Head of caudate nucleus (tissue), 42 donors: ENCODE results near the gene PSMB8.
A peak's percentile ranks its signal among the peaks of the same experiment; 100 is the strongest.

Source experiments
- DNase-seq, 42 donors: peaks; one replicate each; pipeline versions ENCODE4 v3.0.0 to v3.0.0-alpha.2; 2020 to 2021; ENCODE audit warnings: mixed read lengths in 7 of 42
- intact Hi-C: fragments of 100-400 bp; cut with DNase I; formaldehyde crosslinking; loops from one replicate; pipeline ENCODE4 v1.15.0; 2022

Gene PSMB8

DNA sequence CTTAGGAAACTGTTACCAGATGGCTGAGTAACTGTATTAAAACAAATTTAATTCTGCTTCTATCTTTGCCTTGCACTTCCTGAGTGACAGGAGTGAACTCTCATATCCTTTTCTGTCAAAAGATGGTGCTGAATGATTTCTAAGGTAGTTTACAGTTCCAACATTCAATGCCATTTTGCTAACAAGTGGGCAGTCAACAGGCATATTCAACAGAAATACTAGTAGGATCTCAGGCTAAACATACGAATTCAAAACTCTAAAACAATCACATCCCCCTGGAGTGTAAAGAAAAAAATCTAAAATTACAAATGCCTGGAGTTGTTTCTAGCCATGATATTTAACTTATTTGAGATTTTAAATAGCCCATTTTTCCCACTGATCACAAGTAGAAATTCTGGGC is 16.8 kb upstream of the PSMB8 start:
- intact Hi-C loops = no loop called here
- no peak for DNase-seq

DNA sequence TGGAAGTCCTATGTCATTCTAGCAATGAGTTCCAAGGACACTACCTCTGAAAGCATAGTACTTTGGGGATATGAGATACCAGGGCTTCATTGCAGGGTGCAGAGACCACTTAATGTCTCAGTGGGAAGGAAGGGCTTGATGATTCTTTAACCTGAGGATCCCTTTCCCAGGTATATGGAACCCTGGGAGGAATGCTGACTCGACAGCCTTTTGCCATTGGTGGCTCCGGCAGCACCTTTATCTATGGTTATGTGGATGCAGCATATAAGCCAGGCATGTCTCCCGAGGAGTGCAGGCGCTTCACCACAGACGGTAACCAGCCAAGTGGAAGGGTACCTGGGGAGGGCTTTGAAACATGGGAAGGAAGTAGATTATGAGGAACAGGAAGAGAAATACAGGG is 14.3 kb upstream of the PSMB8 start:
- intact Hi-C loops = no loop called here
- DNase-seq = no peak

DNA sequence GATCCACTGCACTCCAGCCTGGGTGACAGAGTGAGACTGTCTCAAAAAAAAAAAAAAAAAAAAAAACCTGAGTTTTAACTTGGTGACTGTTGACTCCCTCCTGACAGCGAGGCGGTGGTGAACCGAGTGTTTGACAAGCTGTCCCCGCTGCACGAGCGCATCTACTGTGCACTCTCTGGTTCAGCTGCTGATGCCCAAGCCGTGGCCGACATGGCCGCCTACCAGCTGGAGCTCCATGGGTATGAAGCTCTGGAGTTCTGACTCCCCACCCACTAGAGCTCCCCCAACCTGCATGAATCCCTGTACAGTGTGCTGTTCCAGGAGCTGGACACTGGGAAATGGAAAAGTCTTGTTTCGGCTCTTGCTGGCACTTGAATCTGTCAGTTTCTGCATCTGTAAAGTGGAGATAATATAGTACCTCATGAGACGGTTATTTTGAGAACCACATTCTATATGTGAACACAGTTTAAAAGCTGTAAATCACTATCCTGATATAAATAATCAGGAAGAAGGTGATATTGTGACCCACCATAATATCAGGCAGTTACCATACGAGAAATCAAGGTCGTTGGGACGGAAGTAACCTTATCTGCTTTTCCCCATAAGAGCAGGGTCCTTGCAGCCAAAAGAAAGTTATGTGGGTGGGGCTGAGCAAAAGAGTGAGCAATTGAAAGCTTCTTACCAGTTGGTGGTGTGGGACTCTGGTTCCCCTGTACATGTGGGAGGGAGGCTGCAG is 13.5 kb upstream of the PSMB8 start:
- intact Hi-C loops = no loop called here
- no peak for DNase-seq

DNA sequence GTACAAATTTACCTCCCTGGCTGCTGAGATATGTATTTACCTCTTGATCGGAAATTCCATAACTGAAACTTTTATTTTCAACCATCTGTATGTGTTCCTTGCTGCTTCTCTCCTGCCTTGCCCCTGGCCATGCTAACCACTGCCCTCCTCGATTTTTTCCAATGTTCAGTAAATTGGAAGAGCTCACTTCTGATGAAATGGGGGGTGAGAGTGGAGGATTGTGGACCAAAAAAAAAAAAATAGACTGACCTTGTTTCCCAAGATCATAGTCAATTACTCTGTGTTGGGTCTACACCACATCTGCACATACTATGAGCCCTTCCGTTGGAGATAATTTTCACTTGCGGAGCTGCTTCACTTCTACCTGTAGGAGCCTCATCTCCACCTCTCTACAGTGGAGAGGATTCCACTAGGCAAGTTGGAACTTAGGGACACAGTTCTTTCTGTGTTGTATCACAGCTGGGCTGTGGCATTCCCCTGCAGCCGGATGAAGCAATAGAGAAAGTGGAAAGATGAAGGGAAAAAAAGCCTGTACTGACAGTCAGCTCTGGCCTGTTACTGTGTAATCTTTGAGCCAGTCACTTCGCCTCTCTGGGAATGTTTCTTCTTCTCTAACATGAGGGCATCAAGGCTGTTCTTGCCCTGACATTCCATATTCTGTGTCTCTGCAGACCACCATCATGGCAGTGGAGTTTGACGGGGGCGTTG is 11.8 kb upstream of the PSMB8 start:
- DNase-seq = no peak
- intact Hi-C loops = no loop called here

DNA sequence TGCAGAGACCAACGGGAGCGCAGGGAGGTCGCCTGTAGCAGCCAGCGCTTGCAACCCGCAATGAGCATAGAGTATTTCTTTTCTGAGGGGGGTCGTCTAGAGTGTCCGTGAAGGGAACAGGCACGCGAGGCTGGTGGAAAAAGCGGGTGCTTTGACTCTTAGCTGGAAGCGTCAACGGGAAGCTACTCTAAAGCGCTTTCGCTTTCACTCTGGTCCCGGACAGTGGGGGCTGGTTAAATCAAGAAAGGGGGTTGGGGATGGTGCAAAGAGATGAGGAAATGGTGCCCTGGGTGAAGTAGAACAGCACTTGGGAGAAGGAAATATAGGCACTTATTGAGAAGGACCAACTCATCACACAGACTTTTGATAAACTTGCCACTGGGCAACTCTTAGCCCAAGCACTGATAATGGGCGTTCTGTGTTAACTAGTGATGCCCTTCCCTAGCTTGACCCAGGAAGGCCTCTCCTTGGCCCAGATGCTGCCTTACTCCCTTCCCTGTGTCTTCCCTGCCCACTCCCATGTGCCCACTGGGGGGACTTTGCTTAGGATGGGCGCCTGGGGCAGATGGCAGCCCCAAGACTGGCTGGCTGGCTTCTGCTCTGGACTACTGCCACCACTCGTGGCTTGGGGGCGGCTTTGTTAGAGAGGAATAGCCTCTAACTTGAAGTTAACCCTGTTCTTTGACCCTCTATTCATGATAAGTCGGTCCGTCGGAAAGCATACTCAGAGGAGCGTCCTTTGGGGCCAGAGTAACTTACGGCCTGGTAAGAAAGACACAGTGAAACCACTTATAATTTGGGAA is 10.7 kb upstream of the PSMB8 start:
- intact Hi-C loops = no loop called here

DNA sequence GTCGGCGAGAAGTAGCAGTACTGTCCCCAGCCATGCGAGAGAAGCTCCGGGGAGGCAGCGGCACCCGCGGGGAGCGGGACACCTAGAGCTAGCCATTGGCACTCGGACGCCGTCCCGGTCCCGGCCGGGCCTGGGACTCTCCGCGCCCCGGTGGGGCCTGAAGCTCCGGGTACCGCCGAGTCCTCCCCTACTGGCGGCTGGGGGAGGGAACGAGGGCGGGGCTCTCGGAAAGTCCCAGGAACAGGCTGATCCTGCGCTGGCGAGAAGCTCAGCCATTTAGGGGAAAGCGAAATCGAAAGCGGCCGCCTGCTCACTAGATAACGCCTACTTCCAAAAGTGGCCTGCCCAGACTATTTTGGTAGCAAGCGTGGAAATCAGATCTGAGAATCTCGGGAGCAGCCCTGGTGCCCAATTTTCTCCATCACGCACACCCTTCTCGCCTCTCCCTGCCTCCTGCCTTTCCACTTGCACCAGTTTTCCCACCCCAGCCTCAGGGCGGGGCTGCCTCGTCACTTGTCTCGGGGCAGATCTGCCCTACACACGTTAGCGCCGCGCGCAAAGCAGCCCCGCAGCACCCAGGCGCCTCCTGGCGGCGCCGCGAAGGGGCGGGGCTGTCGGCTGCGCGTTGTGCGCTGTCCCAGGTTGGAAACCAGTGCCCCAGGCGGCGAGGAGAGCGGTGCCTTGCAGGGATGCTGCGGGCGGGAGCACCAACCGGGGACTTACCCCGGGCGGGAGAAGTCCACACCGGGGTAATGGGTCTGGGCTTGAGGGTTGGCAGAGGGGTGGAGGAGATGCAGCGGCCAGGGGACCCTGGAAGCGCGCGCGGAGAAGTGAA is 9.9 kb upstream of the PSMB8 start, which contains the start of the genes PSMB9 and TAP1:
Gene PSMB9, plus strand, starts transcription at position 652 of the 835 bp plus-strand sequence. Its CDS starts 38 bp downstream, at position 690.
Gene TAP1, minus strand, starts transcription at position 164 of the 835 bp plus-strand sequence. Its CDS starts 68 bp downstream, at position 96.
- DNase-seq = peak; percentile 86 to 97 (median 93)
- intact Hi-C loops = loop anchor here (1.0 kb wide), 1 partner anchor 9 kb away; the partner anchor contains the start of gene PSMB8

More for the DNA sequence above, 10.7 kb upstream of the PSMB8 start:
- peak in 24 of 42 donors; percentile 21 to 75 (median 44) for DNase-seq

DNA sequence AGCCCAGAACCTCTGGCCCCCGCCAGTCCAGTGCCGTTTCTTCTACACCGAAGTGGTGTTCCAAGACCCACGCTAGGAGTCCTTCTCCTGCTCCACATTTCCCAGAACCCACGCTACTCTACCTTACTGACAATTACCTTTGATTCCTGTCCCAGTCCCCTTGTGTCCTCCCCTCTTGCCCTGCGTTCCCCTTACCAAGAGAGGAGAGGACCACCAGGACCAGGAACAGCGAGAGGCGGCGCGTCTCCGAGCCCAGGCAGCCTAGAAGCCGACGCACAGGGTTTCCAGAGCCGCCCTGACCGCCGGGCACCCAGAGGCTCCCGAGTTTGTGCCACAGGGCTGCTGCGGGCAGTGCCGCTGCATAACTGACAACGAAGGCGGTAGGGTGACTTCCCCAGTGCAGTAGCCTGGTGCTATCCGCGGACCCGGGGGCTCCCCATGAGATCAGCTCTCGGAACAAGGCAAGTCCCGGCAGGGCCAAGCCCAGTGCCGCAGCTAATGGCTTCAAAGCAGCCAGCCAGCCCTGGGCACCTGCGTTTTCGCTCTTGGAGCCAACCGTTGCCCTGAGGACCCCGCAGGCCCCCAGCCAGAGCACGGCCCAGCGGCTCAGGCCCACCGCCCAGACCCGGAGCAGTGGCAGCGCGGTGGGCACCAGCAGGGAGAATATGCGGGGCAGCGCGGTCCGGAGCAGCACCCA is 9.1 kb upstream of the PSMB8 start:
- DNase-seq = peak in 40 of 42 donors; percentile 31 to 75 (median 50)
- intact Hi-C loops = loop anchor here (1.0 kb wide), 1 partner anchor 9 kb away; the partner anchor contains the start of gene PSMB8

DNA sequence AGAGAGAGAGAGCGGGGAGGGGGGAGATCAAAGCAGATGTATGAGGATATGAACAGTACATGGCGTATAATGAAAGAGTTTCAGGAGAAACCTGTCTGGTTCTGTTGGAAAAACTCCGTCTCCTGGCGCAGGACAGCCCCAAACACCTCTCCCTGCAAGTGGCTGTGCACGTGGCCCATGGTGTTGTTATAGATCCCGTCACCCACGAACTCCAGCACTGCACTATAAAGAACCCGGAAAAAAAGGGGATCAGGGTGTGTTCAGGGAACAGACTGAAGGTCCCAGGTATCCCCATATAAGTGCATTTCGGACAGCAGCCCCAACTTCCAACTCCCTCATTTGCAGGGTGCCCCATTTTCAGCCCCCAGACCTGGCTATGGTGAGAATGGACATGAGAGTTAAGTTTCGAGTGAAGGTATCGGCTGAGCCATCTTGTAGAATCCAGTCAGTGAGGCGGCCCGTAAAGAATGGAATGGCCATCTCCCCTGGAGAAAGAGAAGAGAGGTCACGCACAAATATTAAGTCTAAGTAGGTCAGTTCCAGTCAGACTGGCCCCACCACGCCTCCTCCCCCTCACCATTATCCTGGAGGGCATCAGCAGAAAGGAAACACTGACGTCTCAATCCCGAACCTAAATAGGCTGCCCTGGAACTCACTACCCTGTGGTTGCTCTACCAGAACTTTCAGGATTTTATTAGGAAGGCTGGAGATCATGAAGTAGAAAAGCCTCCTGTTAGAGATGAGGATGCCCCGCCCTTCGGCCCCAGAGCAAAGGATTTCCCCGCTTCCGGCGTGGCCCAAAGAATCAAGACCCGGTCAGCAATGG is 8.4 kb upstream of the PSMB8 start:
- intact Hi-C loops = no loop called here
- peak in 15 of 42 donors; percentile 9 to 64 (median 33) for DNase-seq

DNA sequence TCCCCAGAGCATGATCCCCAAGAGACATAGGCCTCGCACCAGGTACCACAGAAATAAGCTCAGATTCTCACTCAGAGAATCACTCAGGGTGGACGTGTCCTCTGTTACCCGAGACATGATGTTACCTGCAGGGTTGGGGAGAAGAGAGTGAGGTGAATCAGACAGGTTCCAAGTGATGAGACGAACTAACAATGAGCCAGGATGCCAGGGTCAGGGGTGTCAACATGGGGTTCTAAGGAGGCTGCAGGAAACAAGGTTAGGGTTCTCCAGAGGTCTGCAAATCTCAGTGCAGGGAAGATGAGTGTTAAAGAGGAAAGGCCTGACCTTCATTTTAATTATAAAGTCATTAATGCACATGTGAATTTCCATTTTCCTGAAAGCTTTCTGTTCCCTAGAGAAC is 7.2 kb upstream of the PSMB8 start:
- intact Hi-C loops = no loop called here
- DNase-seq = no peak

DNA sequence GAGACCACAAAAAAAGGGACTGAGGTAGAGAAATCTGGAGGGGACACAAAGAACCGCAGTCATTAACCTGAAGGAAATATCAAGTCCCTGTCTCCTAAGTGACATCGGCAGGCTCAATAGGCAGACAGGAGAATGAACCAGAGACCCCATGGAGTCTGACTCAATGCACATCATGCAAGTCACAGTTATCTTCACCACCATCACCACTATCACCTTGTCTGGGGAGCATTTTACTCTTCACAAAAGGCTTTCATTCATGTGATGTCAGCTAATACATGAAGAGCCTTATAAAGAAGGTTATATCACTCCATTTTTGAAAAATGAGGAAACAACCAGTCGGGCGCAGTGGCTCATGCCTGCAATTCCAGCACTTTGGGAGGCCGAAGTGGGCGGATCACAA is 5.3 kb upstream of the PSMB8 start:
- DNase-seq = no peak
- intact Hi-C loops = no loop called here

DNA sequence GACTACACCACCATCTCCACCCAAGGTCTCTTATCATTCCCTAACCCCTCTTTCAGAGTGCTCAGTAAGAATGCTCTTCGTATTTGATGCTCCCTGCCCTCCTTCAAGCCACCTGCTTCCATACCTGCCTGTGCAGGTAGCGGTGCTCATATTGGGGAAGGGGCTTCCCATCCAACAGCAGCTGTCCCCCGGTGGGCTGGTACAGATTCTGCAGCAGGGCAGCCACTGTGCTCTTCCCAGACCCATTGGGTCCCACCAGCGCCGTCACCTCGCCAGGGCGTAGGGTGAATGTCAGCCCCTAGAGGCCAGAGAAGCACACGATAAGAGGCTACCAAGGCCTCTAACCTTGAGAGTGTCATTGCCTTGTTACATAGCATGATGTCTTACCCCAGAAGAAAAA is 3.9 kb upstream of the PSMB8 start:
- no peak for DNase-seq
- intact Hi-C loops = no loop called here

DNA sequence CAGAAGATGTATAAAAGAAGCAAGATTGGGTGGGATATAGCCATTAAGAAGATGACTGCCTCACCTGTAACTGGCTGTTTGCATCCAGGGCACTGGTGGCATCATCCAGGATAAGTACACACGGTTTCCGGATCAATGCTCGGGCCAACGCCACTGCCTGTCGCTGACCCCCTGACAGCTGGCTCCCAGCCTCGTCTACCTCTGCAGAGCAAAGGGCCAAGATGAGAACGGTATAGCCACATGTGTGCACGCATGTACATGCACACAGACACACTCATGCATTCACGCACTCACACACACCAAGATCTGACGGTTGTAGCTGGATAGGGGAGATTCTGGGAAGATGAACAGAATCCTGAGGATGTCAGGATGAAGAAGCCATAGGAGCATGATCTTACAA is 3.2 kb upstream of the PSMB8 start:
- DNase-seq = no peak
- intact Hi-C loops = no loop called here

DNA sequence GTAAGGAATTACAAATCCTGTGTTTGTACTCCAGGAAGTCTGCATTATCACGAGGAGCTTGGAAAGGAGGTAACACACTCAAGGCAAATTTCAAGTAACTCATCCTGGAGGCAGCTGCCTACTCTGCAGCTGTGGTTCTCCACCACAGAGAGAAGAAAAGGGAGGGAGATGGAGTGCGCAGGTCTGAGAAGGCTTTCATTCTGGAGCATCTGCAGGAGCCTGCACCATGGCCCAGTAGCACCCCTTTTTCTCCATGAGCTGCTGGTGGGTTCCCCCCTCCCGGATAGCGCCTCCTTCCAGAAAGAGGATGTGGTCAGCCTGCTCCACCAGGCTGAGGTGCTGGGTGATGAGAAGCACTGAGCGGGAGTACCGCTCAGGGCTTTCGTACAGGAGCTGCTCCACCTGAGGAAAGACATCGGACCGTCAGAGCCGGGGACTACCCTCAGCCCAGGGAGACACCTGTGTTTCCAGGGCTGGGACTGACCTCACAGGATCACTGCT is 1.6 kb upstream of the PSMB8 start:
- intact Hi-C loops = no loop called here

DNA sequence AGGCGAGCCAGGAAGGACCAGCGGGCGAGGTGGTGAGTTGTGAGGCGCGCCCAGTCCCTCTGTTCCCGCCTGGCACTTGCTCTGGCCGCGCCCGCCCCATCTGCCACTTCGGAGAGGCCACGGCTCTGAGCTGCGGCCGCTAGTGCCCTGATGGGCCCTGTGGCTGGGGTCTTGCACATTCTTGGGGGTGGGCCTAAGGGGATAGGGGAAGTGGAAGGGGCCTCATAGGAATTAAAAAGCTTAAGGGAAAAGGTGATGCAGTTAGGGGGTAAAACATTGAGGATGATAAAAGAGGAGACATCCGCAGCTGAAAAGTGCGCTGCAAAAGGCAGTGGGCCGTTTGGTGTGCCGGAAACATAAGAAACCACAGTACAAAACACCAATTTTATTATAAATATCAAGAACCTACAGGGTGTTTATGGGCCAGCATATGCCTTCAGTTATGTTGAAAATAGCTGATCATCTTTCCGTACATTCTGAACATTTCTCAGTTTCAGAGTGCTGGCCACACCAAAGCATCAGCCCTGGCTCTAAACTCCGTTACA is 1.1 kb upstream of the PSMB8 start:
- DNase-seq = no peak
- intact Hi-C loops = loop anchor here (1.0 kb wide), 1 partner anchor 8 kb away; the partner anchor contains the start of gene TAP1

More for the DNA sequence above, 1.6 kb upstream of the PSMB8 start:
- DNase-seq = peak in 11 of 42 donors; percentile 7 to 48 (median 23)

DNA sequence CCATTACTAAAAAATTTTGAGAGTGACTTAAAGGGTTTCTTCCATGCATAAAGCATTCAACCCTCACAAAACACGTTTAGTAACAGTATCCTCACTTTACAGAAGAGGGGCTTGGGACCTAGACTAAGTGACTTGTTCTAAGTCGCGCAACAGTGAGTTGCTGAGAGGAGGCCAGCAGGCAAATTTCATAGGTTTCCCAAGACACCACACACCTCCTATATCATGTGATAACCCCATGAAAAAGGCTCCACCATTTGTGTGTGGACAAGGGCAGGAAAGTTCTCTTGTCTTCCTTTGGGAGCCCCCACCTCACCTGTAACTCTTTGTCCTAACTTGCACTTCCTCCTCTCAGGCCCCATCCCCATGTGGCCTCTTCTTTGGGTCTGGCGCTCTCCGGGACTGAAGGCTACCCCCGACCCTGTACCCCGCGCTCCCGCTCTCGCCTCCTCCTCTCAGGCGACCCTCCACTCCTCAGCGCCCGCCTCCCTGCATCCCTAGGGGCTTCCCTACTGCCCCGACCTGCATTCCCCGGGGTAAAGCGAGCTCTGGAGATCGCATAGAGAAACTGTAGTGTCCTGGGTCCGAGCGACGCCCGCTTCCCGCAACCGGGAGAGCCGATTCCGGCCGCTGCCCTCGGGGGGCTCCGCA is 392 bp downstream of the PSMB8 start:
- DNase-seq = no peak
- intact Hi-C loops = no loop called here

DNA sequence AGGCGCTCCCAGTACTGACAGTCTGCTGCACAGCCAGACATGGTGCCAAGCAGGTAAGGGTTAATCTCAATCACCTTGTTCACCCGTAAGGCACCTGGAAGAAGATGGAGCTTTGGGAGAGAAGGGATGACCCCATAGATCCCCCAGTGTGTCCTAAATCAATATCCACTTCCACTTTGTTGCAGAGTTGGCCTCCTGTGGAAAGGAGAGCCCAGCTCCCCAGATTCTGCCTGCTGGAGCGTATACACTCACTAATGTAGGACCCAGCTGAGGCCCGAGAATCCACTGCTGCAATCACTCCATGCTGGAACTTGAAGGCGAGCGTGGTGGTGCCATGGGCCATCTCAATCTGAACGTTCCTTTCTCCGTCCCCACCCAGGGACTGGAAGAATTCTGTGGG is 1.2 kb downstream of the PSMB8 start:
- intact Hi-C loops = no loop called here
- DNase-seq = no peak
